ENCODE results near the gene BRCA1.

The BRCA1 gene

GRCh38 chr17:42999003-42999525 lies 126.1 kb downstream of the BRCA1 start:
- no peak for DNase-seq

GRCh38 chr17:42997984-42998938 lies 126.9 kb downstream of the BRCA1 start, which contains the start of gene RPL27:
Gene RPL27, plus strand, starts transcription at chr17:42998419. Its CDS starts 332 bp downstream, at chr17:42998751.
- DNase-seq: peak; percentile 97

- no peak for DNase-seq
These were observed 127.7 kb downstream of the BRCA1 start for GRCh38 chr17:42997390-42997983.

All from CD4-positive, alpha-beta T cell treated with Interleukin-6 for 4 hours (primary cell).